Neural progenitor cell (in vitro differentiated cells): ENCODE data around the gene HBD. TPM values are rescaled to one million over a fixed set of nuclear protein-coding genes. Genes with fewer than 3 reads are reported as not detected.

Experiments
- DNase-seq: peaks from one replicate; pipeline ENCODE4 v3.0.0-alpha.2; 2016; ENCODE audit warnings: low spot score
- H2AFZ ChIP-seq: fragments of 200-600 bp; sonication (generic); replicated peaks from 2 replicates; pipeline ENCODE4 v1.6.1; 2016; ENCODE audit warnings: antibody characterized with exemption
- H3F3A ChIP-seq: fragments of 200-600 bp; sonication (generic); 2 replicates; pipeline ENCODE4 v1.6.1; 2016; ENCODE audit warnings: antibody characterized with exemption, low read depth
- H3K27ac ChIP-seq: fragments of 200-600 bp; sonication (generic); 2 replicates; pipeline ENCODE4 v1.5.1; 2016; ENCODE audit warnings: mild to moderate bottlenecking
- H3K27me3 ChIP-seq: fragments of 200-600 bp; sonication (generic); 2 replicates; pipeline ENCODE4 v1.6.1; 2016; ENCODE audit warnings: mild to moderate bottlenecking, moderate library complexity
- H3K36me3 ChIP-seq: fragments of 200-600 bp; sonication (generic); 2 replicates; pipeline ENCODE4 v1.5.1; 2016
- H3K4me1 ChIP-seq: fragments of 200-600 bp; sonication (generic); 2 replicates; pipeline ENCODE4 v1.6.1; 2016; ENCODE audit warnings: mixed run types
- H3K4me2 ChIP-seq: fragments of 200-600 bp; sonication (generic); 2 replicates; pipeline ENCODE4 v1.6.1; 2016
- H3K4me3 ChIP-seq: fragments of 200-600 bp; sonication (generic); 2 replicates; pipeline ENCODE4 v1.5.1; 2016
- H3K79me2 ChIP-seq: fragments of 200-600 bp; sonication (generic); 2 replicates; pipeline ENCODE4 v1.6.1; 2016; ENCODE audit warnings: low read depth
- H3K9ac ChIP-seq: fragments of 200-600 bp; sonication (generic); 2 replicates; pipeline ENCODE4 v1.6.1; 2016
- H3K9me3 ChIP-seq: fragments of 200-600 bp; sonication (generic); 2 replicates; pipeline ENCODE4 v1.5.1; 2016; ENCODE audit warnings: low read depth
- H4K20me1 ChIP-seq: fragments of 200-600 bp; sonication (generic); 2 replicates; pipeline ENCODE4 v1.6.1; 2016; ENCODE audit warnings: low read depth
- H3K27ac Mint-ChIP-seq: 3 replicates; pipeline ENCODE4 v1.8.0; 2021; ENCODE audit warnings: mixed read lengths
- H3K27me3 Mint-ChIP-seq: 2 replicates; pipeline ENCODE4 v1.8.0; 2022; ENCODE audit warnings: low read depth, mild to moderate bottlenecking, inconsistent platforms, moderate library complexity, mixed read lengths; ENCODE audit not compliant: insufficient read depth
- H3K36me3 Mint-ChIP-seq: 3 replicates; pipeline ENCODE4 v1.8.0; 2021; ENCODE audit warnings: mixed read lengths
- H3K4me1 Mint-ChIP-seq: 3 replicates; pipeline ENCODE4 v1.8.0; 2021; ENCODE audit warnings: mixed read lengths
- H3K4me3 Mint-ChIP-seq: 3 replicates; pipeline ENCODE4 v1.8.0; 2021; ENCODE audit warnings: mild to moderate bottlenecking, moderate library complexity, mixed read lengths
- H3K9me3 Mint-ChIP-seq: 3 replicates; pipeline ENCODE4 v1.8.0; 2020; ENCODE audit warnings: mixed read lengths
- CTCF ChIP-seq: fragments of 200-600 bp; sonication (generic); IDR thresholded peaks from 2 replicates; pipeline ENCODE4 v1.5.1; 2017; ENCODE audit warnings: antibody characterized with exemption, mild to moderate bottlenecking
- EZH2 ChIP-seq: fragments of 200-600 bp; sonication (generic); IDR thresholded peaks from 2 replicates; pipeline ENCODE4 v1.6.1; 2017; ENCODE audit warnings: antibody characterized with exemption, mild to moderate bottlenecking, moderate library complexity
- EZH2phosphoT487 ChIP-seq: fragments of 200-600 bp; sonication (generic); IDR thresholded peaks from 2 replicates; pipeline ENCODE4 v1.6.1; 2017; ENCODE audit warnings: antibody characterized with exemption
- total RNA-seq: library from RNA; depleted of rRNA; stranded (reverse); fragments of >200 nt; gene quantifications from 2 replicates; pipeline ENCODE4 v1.2.3, GENCODE V29; 2015; ENCODE audit warnings: low replicate concordance

The HBD gene
- total RNA-seq, 1 donor from 2014 or later = not detected

DNA sequence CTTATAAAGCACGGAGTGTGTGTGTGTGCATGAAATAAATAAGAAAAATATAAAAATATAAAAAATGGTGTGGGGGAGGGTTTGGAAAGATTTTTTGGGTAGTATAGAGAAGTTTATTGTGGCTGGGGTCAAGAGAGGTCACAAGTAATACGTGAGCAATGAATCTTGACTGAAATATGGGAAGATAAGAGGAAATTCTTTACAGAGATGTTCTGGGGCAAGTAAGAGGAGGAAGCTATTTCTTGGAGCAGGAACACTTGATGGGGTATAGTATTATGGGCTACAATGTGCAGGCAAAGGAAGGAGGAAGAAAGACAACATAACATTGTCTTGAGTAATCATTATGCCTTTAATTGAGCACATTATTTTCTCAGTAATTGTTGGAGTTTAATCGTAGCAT, 2.1 kb downstream of the HBD start:
- no peaks in the 10 kb centered on the region for H4K20me1 ChIP-seq
- DNase-seq = no peak
- no peaks in the 10 kb centered on the region for H3K9me3 ChIP-seq
- no peaks in the 10 kb centered on the region for H3K79me2 ChIP-seq
- H3K4me3 Mint-ChIP-seq = no peak overlapping the region
- no peaks in the 10 kb centered on the region for H3K4me1 ChIP-seq
- H3K4me2 ChIP-seq = no peak overlapping the region
- H2AFZ ChIP-seq = no peak overlapping the region
- TF ChIP-seq CTCF (no peak), EZH2 (no peak), EZH2phosphoT487 (no peak)
- H3K4me3 ChIP-seq = no peak overlapping the region
- no peaks in the 10 kb centered on the region for H3F3A ChIP-seq
- H3K27ac Mint-ChIP-seq = no peak overlapping the region
- no peaks in the 10 kb centered on the region for H3K27me3 ChIP-seq
- H3K4me1 Mint-ChIP-seq = no peaks in the 10 kb centered on the region
- no peaks in the 10 kb centered on the region for H3K36me3 Mint-ChIP-seq
- no peaks in the 10 kb centered on the region for H3K27me3 Mint-ChIP-seq
- H3K9me3 Mint-ChIP-seq = no peaks in the 10 kb centered on the region
- no peak overlapping the region for H3K9ac ChIP-seq
- no peaks in the 10 kb centered on the region for H3K36me3 ChIP-seq
- no peak overlapping the region for H3K27ac ChIP-seq

- no peaks in the 10 kb centered on the region for H3K36me3 Mint-ChIP-seq
- Histone ChIP-seq H3K4me1 (no peaks in the 10 kb centered on the region), H3K27ac (no peak overlapping the region), H3K9me3 (no peaks in the 10 kb centered on the region), H3K27me3 (no peaks in the 10 kb centered on the region), H3K36me3 (no peaks in the 10 kb centered on the region), H3K4me2 (no peak overlapping the region), H2AFZ (no peak overlapping the region), H3K4me3 (no peak overlapping the region), H3F3A (no peaks in the 10 kb centered on the region), H3K79me2 (no peaks in the 10 kb centered on the region), H3K9ac (no peak overlapping the region), H4K20me1 (no peaks in the 10 kb centered on the region)
- H3K4me3 Mint-ChIP-seq = no peak overlapping the region
- no peak for TF ChIP-seq EZH2phosphoT487
- TF ChIP-seq EZH2 = no peak
- no peak for TF ChIP-seq CTCF
- H3K27me3 Mint-ChIP-seq = no peaks in the 10 kb centered on the region
- H3K27ac Mint-ChIP-seq = no peak overlapping the region
- DNase-seq = no peak
- H3K4me1 Mint-ChIP-seq = no peaks in the 10 kb centered on the region
- no peaks in the 10 kb centered on the region for H3K9me3 Mint-ChIP-seq
Observed at GRCh38 chr11:5231111-5231510, 3.2 kb downstream of the HBD start.

- Mint-ChIP-seq H3K9me3 (no peaks in the 10 kb centered on the region), H3K4me1 (no peaks in the 10 kb centered on the region), H3K4me3 (no peak overlapping the region), H3K27ac (no peak overlapping the region), H3K27me3 (no peaks in the 10 kb centered on the region), H3K36me3 (no peaks in the 10 kb centered on the region)
- no peak for DNase-seq
- Histone ChIP-seq H3F3A (no peaks in the 10 kb centered on the region), H3K9me3 (no peaks in the 10 kb centered on the region), H3K4me1 (no peaks in the 10 kb centered on the region), H3K4me3 (no peak overlapping the region), H3K79me2 (no peaks in the 10 kb centered on the region), H3K4me2 (no peak overlapping the region), H4K20me1 (no peaks in the 10 kb centered on the region), H3K27me3 (no peaks in the 10 kb centered on the region), H3K27ac (no peak overlapping the region), H3K36me3 (no peaks in the 10 kb centered on the region), H3K9ac (no peak overlapping the region), H2AFZ (no peak overlapping the region)
- TF ChIP-seq CTCF (no peak), EZH2phosphoT487 (no peak), EZH2 (no peak)
Observed at GRCh38 chr11:5230266-5230665, 4.0 kb downstream of the HBD start.

DNA sequence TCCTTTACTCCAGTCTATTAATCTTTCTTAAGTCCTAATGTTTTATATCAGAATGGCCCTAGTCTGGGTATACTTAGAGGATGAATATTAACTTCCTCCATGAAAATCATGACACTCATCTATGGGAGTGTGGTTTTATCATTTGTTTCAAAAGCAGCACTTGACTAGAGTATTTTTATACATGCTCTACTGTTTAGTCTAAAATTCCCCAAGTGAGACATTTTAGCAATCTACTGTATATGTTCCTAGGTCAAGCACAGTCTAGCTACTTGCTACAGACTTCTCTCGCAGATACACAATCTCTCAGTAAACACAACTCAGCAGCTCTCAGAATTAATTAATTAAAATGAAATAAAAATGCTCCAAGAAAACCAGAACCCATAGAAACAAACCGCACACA, 4.5 kb downstream of the HBD start:
- Mint-ChIP-seq H3K4me1 (no peaks in the 10 kb centered on the region), H3K36me3 (no peaks in the 10 kb centered on the region), H3K9me3 (no peaks in the 10 kb centered on the region)

More for the DNA sequence above, 4.5 kb downstream of the HBD start:
- H3K9ac ChIP-seq = no peak overlapping the region
- H3K79me2 ChIP-seq = no peaks in the 10 kb centered on the region
- H3K9me3 ChIP-seq = no peaks in the 10 kb centered on the region
- no peak overlapping the region for H3K4me3 ChIP-seq
- no peaks in the 10 kb centered on the region for H3K36me3 ChIP-seq
- no peaks in the 10 kb centered on the region for H3F3A ChIP-seq
- H3K4me2 ChIP-seq = no peak overlapping the region
- H3K27me3 ChIP-seq = no peaks in the 10 kb centered on the region
- no peak overlapping the region for H3K27ac Mint-ChIP-seq
- H3K4me3 Mint-ChIP-seq = no peak overlapping the region
- H3K27ac ChIP-seq = no peak overlapping the region
- no peaks in the 10 kb centered on the region for H3K4me1 ChIP-seq
- TF ChIP-seq EZH2 (no peak), EZH2phosphoT487 (no peak), CTCF (no peak)
- no peaks in the 10 kb centered on the region for H3K27me3 Mint-ChIP-seq
- DNase-seq = no peak
- no peaks in the 10 kb centered on the region for H4K20me1 ChIP-seq
- H2AFZ ChIP-seq = no peak overlapping the region
